Measurements from ENCODE around the gene CKAP4. TPM values are rescaled to one million over a fixed set of nuclear protein-coding genes. Genes with fewer than 3 reads are reported as not detected.

CKAP4 gene
- total and polyA plus RNA-seq, 2 of the 13 experiments (the other 11 are each of a cell fraction or from before 2014, with no cell fraction given): 39.2 to 70.2 TPM

DNA sequence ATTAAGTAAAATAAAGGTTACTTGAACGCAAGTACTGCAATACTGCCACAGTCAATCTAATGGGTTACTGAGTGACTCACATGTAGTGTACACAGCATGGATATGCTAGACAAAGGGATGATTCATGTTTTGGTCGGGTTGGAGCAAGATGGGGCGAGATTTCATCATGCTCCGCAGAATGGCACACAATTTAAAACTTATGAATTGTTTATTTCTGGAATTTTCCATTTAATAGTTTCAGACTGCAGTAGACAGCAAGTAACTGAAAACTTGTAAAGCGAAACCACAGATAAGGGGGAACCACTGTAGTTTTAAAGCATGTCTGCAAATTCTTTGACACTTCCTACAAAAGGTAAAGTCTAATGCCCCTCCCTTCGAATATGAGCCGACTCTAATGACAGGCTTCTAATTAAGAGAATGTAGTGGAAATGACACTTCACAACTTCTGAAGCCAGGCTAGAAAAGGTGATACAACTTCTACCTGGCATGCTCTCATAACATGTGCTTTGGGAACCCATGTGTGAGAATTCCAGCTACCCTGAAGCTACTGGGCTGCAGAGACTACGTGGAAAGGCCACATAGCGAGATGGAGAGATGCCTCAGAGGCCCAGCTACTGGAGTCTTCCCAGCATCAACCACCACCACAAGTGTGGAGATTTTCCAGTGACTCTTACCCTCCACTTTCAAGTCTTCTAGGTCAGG is 40.8 kb upstream of the CKAP4 start (continued):
- TF ChIP-seq, protein P1, sequence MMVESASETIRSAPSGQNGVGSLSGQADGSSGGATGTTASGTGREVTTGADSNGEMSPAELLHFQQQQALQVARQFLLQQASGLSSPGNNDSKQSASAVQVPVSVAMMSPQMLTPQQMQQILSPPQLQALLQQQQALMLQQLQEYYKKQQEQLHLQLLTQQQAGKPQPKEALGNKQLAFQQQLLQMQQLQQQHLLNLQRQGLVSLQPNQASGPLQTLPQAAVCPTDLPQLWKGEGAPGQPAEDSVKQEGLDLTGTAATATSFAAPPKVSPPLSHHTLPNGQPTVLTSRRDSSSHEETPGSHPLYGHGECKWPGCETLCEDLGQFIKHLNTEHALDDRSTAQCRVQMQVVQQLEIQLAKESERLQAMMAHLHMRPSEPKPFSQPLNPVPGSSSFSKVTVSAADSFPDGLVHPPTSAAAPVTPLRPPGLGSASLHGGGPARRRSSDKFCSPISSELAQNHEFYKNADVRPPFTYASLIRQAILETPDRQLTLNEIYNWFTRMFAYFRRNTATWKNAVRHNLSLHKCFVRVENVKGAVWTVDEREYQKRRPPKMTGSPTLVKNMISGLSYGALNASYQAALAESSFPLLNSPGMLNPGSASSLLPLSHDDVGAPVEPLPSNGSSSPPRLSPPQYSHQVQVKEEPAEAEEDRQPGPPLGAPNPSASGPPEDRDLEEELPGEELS (CRISPR knock-in tag; IDR thresholded peaks at IDR 0.05): peak; percentile 77
- TF ChIP-seq KDM3A (CRISPR knock-in tag; IDR thresholded peaks at IDR 0.05; ENCODE audit: low read depth): 0 out of 2 replicates have a peak, but pooled peaks have one; percentile 27
- TF ChIP-seq BHLHE40 (IDR thresholded peaks at IDR 0.05; ENCODE audit: low read length): no peak
- TF ChIP-seq ATRX (CRISPR knock-in tag; IDR thresholded peaks at IDR 0.05; ENCODE audit: borderline replicate concordance): no peak
- TF ChIP-seq PHF20 (CRISPR knock-in tag; IDR thresholded peaks at IDR 0.05): no peak
- TF ChIP-seq FOSL1 (CRISPR knock-in tag; IDR thresholded peaks at IDR 0.05; ENCODE audit: borderline replicate concordance): peak; percentile 96
- peak; percentile 82 for TF ChIP-seq ZNF644 (CRISPR knock-in tag; IDR thresholded peaks at IDR 0.05; ENCODE audit: low read depth)
- 0 out of 2 replicates have a peak, but pooled peaks have one; percentile 9 for TF ChIP-seq PHF8 (CRISPR knock-in tag; IDR thresholded peaks at IDR 0.05)
- TF ChIP-seq, protein P2, sequence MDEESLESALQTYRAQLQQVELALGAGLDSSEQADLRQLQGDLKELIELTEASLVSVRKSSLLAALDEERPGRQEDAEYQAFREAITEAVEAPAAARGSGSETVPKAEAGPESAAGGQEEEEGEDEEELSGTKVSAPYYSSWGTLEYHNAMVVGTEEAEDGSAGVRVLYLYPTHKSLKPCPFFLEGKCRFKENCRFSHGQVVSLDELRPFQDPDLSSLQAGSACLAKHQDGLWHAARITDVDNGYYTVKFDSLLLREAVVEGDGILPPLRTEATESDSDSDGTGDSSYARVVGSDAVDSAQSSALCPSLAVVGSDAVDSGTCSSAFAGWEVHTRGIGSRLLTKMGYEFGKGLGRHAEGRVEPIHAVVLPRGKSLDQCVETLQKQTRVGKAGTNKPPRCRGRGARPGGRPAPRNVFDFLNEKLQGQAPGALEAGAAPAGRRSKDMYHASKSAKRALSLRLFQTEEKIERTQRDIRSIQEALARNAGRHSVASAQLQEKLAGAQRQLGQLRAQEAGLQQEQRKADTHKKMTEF (CRISPR knock-in tag; IDR thresholded peaks at IDR 0.05): peak; percentile 39; the same call in 1 of the 2 replicates
- no peak for TF ChIP-seq ZFP82 (CRISPR knock-in tag; IDR thresholded peaks at IDR 0.05; ENCODE audit: borderline replicate concordance)
- TF ChIP-seq SOX6 (IDR thresholded peaks at IDR 0.05): no peak
- peak; percentile 96 for TF ChIP-seq SOX6 (CRISPR knock-in tag; IDR thresholded peaks at IDR 0.05)
- TF ChIP-seq TSC22D2 (CRISPR knock-in tag; IDR thresholded peaks at IDR 0.05; ENCODE audit: borderline replicate concordance): no peak
- TF ChIP-seq, protein P3, sequence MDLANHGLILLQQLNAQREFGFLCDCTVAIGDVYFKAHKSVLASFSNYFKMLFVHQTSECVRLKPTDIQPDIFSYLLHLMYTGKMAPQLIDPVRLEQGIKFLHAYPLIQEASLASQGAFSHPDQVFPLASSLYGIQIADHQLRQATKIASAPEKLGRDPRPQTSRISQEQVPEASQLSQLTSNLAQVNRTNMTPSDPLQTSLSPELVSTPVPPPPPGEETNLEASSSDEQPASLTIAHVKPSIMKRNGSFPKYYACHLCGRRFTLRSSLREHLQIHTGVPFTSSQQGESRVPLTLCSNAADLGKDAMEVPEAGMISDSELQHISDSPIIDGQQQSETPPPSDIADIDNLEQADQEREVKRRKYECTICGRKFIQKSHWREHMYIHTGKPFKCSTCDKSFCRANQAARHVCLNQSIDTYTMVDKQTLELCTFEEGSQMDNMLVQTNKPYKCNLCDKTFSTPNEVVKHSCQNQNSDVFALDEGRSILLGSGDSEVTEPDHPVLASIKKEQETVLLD (CRISPR knock-in tag; IDR thresholded peaks at IDR 0.05; ENCODE audit: low read depth): no peak
- no peak for TF ChIP-seq POLR2A (IDR thresholded peaks at IDR 0.05; ENCODE audit: insufficient read depth in 1 of 2, low read depth in 2 of 2, low read length in 2 of 2)
- TF ChIP-seq, protein P4, sequence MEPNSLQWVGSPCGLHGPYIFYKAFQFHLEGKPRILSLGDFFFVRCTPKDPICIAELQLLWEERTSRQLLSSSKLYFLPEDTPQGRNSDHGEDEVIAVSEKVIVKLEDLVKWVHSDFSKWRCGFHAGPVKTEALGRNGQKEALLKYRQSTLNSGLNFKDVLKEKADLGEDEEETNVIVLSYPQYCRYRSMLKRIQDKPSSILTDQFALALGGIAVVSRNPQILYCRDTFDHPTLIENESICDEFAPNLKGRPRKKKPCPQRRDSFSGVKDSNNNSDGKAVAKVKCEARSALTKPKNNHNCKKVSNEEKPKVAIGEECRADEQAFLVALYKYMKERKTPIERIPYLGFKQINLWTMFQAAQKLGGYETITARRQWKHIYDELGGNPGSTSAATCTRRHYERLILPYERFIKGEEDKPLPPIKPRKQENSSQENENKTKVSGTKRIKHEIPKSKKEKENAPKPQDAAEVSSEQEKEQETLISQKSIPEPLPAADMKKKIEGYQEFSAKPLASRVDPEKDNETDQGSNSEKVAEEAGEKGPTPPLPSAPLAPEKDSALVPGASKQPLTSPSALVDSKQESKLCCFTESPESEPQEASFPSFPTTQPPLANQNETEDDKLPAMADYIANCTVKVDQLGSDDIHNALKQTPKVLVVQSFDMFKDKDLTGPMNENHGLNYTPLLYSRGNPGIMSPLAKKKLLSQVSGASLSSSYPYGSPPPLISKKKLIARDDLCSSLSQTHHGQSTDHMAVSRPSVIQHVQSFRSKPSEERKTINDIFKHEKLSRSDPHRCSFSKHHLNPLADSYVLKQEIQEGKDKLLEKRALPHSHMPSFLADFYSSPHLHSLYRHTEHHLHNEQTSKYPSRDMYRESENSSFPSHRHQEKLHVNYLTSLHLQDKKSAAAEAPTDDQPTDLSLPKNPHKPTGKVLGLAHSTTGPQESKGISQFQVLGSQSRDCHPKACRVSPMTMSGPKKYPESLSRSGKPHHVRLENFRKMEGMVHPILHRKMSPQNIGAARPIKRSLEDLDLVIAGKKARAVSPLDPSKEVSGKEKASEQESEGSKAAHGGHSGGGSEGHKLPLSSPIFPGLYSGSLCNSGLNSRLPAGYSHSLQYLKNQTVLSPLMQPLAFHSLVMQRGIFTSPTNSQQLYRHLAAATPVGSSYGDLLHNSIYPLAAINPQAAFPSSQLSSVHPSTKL (CRISPR knock-in tag; IDR thresholded peaks at IDR 0.05): peak; percentile 85
- TF ChIP-seq FOXA1 (IDR thresholded peaks at IDR 0.05): no peak
- TF ChIP-seq FOXA1 (CRISPR knock-in tag; IDR thresholded peaks at IDR 0.05): peak; percentile 97
- peak; percentile 94 for TF ChIP-seq CEBPB (IDR thresholded peaks at IDR 0.05; ENCODE audit: borderline replicate concordance, low read depth, low read length)
- TF ChIP-seq, protein P5, sequence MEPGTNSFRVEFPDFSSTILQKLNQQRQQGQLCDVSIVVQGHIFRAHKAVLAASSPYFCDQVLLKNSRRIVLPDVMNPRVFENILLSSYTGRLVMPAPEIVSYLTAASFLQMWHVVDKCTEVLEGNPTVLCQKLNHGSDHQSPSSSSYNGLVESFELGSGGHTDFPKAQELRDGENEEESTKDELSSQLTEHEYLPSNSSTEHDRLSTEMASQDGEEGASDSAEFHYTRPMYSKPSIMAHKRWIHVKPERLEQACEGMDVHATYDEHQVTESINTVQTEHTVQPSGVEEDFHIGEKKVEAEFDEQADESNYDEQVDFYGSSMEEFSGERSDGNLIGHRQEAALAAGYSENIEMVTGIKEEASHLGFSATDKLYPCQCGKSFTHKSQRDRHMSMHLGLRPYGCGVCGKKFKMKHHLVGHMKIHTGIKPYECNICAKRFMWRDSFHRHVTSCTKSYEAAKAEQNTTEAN (CRISPR knock-in tag; conservative IDR thresholded peaks at IDR 0.05): 0 out of 2 replicates have a peak, but pooled peaks have one; percentile 46
- peak; percentile 77 for TF ChIP-seq SAP130 (CRISPR knock-in tag; IDR thresholded peaks at IDR 0.05; ENCODE audit: low read depth)

Measured in HepG2 (cell line).